HG03025 (cell line): ENCODE measurements around the gene ARID5A.
A peak's percentile ranks its signal among the peaks of the same experiment; 100 is the strongest.

ENCODE experiments used
- ATAC-seq: cut with Tn5 transposase; IDR thresholded peaks from one replicate; pipeline ENCODE4 v1.9.1; 2021; ENCODE audit warnings: mild to moderate bottlenecking, moderate library complexity; ENCODE audit not compliant: unreplicated experiment, low FRiP score

Gene ARID5A

DNA sequence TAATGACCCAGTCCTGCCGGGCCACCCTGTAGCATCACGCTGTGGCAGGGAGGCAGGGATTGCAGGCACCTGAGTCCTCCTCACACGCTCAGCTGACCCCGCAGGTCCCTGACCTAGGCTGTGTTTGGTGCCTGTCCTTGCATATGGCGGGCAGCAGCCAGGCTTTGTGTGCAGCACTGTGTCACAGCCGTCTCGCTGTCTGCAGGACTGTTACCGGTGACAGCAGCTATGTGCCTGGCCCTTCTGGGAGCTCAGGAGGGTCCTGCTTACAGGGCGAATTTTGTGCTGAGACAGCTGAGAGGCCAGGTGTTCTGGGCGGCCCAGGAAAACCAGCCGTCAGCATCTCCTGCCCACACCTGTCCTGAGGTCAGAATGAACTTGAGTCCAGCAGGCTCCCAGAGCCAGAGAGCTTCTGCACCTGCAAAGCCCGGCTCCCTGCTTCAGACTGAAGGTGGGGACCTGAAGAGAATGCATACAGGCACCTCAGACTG, 10.4 kb upstream of the ARID5A start:
- no peak for ATAC-seq

DNA sequence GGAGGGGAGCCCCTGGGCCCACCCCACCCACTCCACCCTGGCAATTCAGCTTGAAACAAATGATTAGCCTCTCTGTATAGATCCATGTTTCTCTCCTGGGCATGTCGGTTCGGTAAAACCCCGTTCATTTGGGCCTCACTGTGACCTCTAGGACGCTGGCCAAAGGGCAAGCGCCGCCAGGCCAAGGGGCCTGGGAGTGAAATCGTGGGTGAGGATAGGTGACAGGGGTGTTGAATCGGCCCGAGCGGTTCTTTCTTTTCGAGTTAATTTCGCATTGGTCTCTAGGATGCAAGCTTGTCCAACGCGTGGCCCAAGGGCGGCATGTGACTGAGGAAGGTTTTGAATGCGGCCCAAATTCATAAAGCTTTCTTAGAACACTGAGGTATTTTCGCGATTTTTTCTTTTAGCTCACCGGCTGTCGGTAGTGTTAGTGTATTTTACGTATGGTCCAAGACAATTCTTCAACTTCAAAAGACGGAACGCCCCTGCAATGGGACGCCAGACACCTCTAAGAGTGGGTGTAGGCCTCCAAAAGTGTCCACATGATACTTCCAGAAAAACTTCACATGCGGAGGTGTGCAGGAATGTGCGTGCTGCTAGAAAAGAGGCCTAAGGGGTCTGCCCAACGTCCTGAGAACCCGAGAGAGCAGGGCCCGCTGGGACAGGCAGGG, 9.8 kb upstream of the ARID5A start:
- no peak for ATAC-seq

DNA sequence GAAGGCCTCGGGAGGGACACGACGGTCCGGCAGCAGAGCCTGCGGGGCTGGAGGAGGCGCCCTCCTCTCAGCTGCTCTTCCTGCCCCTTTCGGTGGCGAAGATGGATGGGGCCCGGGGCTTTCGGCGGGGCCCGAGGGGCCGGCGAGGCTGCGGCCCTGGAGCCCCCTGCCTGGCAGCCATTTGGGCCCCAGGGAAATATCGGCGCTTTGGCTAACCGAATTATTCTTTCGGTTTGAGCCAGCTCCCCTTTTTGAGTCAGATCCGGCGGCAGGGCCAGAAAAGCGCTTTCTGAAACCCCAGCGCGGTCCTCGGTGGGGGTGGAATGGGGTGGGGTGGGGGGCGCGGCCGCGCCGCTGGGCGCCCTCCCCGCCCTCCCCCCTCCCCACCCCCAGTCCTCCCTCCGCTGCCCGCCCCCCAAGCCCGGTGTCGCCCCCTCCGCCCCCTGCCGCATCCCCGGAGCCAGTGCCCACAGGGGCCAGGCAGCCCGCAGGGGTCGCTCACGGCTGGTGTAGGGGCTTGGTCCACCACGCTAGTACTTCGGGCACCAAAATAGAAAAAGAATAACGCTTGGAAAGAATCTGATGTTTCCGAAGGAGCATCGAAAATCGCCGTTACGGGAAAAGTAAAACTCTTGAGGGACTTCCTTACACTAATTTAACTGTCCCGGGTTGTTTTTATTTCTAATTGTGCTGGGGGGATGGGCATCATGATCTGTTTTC, 9.1 kb upstream of the ARID5A start:
- ATAC-seq, result no peak

DNA sequence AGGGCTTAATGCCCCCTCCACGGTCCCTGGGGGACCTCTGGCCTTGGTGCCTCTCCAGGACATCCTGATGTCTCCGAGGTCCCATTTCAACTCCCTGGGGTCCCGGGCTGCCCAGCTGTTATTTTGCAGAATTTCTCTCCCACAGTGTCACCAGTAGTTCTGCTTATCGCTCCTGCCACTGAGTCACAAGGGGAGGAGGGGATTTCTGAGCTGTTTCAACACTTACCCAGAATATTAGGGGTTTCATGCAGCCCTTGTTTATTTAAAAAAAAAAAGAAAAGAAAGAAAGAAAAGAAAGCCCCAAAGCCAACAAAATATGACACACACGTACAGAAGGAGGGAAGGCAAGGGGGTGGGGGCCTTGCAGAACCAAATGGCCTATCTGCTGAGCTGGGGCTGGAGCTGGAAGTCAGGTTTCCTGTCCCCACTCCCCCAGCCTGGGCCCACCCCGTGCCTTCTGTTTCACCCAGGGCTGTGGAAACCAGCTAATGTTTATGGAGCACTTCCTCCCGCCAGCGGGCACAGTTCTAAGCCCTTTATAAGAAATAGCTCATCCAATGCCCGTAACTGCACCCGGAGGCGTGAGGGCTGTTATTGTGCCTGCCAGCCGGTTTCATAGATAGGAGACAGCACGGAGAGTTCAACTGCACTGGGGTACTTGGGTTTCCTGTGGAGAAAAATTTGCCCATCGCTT, 8.4 kb upstream of the ARID5A start:
- ATAC-seq, result no peak

DNA sequence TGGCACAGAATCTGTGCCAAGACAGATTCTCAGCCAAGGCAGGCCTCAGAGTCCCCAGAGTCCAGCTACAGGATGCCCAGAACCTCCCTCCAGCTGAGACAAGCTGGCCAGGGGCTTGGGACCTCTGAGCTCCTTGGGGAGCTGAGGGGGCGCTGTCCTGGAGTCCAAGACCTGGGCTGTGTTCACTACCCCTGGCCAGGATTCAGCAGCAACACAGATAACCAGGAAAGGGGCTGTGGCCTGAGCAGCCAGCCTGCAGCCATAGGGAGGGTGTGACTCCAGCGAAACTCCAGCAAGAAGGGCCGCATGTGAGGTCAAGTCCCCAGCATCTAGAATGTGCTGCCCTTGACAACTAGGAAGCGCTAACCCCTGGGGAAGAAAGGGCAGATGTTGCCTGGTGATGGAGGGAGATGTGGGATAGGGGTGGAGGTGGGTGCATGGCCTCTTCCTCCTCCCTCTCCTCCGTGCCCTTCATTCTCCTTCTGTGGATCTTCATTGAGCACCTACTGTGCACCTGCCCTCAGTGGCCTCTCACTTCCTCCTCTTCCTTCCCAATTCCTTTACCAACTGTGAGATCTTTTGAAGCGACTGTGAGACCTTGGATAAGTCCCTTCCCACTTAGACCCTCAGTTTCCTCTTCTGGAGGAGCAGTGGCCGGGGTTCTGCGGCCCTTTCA, 7.7 kb upstream of the ARID5A start:
- ATAC-seq, result no peak

DNA sequence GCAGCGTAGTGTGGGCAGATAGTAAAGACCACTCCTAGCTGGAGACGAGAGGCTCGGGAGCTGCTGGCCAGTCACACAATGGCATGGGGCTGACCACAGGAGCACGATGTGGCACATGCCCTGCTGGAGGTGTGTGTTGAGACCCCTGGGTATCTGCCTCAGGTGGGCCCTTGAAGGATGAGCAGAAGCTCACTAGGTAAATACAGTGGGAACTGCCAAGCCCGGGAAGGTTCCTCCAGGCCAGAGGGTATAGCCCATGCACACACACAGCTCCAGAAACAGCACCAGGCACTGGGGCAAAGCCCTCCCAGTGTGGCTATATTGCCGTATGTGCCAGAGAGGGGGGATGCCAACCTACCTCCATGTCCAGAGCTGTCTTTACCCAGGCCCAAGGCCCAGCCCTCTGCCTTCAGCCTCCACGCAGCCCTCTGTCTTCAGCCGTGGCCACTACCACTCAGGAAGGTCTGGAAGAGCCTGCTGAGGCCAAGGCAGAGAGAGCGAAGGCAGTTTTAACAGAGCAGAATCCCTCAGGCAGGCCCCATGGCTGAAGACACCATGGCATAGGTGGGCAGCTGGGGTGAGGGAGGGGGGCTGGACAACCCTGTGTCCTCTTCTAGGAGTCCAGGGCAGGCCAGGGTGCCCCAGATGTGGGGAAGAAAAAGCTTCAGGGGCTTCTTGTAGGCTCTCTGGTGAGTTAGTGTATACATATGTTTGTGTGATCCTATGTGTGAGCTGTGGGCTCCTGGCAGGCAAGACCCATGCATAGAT, 7.0 kb upstream of the ARID5A start:
- ATAC-seq, result no peak

DNA sequence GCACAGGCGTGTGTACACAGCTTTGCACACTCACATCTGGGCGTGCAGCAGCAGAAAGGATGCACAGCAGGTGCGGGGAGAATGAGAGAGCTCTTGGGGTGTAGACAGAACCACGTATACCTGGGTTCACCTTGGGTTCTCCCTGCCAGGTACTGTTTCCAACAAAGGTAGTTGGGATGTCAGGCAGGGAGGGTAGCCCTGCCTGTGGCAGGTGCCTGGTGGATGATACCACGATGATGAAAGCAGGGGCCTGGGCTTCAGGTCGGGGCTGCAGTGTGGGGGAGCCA, 6.5 kb upstream of the ARID5A start:
- ATAC-seq, result no peak

DNA sequence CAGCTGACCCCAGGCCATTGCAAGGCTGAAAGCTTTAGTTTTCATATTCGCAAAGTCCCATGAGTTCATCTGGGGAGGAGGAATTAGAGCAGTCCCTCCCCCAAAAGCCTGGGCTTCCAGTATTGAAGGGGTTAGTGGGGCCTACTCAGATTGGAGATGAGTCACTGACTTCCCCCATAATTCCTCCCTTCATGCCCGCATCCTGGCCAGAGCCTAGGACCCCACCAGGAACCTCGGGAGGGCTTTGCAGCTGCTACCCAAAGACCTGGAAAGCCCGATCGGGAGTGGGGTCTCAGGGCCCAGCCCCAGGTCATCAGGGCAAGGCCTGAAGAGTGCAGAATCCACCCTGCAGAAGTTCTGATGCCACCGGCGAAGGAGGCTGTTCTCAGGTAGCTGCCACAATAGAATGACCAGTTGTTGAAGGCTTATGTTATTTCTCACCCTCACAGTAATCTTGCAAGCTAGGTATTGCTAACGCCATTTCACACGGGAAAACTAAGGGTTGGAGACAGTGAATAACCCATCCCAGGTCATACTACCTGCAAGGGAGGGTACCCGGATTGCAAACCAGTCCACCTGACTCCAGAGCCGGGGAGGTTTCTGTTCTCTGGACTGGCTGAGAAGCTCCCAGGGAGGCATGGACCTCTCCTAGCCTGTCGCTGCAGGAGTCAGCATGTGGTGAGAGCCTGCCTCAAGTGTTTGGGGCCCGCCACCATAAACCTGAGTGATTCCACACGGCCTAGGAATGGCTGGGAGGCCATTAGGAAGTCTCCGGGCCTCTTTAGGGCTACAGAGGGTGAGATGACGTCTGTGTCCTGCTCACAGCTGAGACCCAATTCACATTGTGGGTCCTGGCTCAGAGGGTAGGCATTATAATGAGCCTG, 5.8 kb upstream of the ARID5A start:
- no peak for ATAC-seq

DNA sequence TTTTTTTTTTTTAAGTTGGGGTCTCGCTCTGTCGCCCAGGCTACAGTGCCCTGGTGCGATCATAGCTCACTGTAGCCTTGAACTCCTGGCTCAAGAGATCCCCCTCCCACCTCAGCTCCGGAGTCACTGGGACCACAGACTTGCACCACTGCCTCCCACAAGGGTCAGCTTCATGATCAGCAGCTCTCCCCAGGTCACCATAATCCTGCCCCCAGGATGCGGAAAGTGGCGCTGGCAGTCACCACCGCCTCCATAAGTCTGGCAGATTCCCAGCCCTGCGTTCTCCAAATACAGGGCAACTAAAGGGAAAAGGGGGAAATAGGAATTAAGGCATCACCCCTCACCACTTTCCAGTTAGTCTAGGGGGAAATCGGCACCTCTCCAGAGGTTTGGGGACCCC, 5.2 kb upstream of the ARID5A start:
- no peak for ATAC-seq

DNA sequence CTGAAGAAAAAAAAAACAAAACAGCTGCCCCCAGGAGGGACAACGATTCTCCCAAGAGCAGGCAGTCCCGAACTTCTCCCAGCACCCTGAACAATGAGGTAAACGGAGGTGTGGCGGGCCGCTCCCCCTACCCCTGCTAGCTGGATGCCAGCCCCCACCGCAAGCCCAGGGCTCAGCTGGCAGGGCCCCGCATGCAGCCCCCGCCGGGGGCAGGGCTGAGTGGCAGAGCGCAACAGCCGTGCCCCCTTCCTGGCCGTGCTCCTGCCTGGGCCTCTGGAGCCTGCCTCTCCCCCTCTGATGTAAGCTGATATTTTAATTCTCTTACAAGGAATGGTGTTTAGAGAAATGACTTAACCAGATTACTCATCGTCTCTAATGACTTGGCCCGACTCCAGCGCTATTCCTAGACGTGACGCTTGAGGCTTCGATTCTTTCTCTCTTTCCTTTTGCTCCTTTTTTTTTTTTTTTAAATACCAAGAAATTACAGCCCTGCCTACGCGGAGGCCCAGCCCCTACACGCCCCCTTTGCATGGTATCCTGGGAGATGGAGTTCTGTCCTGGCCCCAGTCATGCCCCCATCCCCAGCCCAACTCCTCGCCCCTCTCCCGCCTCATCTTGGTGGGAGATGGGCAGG, 4.6 kb upstream of the ARID5A start:
- no peak for ATAC-seq

DNA sequence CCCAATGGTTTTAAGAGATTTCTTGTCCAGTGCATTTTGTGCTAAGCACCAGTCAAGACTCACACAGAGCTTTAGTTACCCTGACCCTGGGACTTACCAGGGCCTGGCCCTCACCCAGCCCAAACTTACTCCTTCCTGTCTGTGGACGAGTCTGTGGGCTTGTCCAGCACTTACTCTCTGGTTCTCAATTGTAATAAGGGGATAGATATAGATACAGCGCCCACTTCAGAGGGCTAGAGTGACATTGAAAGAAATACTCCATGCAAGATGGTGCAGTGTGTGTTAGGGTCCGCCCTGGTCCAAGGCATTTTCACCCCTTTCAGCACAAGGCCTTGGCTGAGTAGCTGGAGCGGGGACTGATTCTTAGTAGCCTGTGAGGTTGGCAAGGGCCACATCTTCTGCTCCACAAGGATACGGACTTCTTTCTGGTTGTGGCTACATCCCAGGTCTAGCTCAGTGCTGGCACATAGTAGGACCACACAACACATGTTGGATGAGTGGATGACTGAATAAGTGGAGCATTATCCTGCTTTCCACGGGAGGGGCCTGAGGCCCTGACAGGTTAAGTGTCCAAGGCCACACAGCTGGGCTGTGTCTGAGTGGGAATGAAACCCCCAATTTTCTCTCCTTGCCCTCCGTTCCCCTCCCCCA, 3.8 kb upstream of the ARID5A start:
- no peak for ATAC-seq

DNA sequence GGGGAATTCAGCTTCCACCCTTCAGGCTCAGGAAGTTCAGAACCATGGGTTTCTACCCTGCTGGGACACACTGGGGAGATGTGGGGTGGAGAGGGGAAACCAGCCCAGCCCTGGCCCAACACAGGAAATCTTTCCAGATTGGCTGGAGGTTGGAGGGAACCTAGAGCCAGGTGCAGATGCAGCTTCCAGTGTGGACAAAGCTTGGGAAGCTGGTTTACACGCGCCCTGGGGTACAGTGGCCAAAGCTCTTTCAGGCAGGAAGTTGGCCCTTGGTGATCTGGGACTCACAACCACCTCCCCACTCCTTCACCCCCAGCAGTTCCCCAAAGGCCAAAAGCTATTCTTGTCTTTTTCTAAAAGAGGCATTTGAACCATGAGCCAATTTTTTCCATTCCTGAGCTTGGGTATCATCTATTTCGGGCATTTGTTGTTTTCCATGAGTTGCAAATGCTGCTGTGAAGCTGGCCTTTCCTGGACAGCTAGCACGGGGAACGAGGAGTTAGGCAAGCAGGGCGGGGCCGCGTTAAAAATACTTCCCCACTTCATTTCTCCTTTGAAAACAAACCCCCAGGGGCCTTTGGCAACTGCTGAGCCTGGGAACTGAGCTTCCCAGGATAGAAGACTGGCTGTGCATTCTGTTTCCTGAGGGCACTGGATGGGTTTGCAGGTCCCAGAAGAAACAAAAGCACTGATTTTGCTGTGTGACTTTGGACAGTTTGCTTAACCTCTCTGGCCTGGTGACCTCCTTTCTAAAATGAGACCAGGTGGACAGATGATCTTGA, 3.1 kb upstream of the ARID5A start:
- no peak for ATAC-seq

DNA sequence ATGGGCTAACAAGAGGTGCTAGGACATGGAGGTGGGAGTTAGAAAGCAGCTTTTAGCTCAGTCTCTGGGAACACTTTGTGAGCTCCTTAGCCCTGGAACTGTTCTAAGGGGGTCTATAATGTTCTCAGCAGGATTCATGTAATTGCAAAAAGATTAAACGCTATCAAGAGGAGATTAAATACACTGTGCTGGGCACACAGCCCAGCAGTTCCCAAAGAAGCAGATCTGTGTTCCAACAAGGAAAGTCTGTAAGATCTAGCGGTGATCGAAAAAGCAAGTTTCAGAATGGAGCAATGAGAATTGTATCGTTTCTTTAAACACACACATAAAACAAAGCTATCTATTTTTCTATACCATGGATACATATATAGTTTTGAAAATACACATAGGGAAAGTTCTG, 2.4 kb upstream of the ARID5A start:
- ATAC-seq, result no peak

DNA sequence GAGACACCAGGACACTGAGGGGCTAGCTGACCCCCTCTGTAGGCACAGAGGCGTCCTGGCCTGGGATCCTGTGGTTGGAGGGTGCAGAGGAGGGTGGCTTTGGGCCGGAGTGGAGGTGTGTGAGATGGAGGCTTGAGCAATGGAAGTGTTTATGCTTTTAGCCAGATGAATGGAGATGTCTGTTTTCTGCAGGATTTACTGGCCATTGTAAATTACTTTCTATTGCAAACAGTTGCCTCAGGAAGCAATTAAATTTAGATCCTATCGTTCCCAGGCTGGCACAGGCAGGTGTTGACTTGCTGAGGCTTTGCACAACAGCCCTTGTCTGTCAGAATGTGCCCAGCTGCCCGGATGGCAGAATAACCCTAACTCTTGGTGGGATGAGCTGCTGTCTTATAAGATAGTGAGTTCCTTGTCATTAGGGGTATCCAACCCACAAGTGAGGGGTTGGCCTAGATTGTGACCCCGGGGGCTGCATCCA, 1.8 kb upstream of the ARID5A start:
- ATAC-seq, result no peak

DNA sequence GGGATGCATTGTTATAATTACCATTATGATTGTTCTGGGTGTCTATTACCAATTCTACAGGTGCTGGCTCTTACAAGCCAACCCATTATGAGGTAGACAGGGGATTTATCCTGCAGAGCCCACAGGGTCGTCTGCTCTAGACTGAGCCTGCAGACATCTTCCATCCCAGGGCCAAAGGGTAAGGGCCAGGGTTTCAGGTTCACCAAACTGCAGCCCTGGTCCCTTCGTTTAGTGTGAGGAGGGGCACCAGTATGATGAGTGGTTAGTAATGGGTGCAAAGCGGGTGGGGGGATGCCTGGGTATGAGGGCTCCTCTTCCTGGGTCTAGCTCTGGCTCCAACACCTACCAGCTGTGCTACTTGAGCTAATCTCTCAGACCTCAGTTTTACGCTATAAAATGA, 1.2 kb upstream of the ARID5A start:
- no peak for ATAC-seq

DNA sequence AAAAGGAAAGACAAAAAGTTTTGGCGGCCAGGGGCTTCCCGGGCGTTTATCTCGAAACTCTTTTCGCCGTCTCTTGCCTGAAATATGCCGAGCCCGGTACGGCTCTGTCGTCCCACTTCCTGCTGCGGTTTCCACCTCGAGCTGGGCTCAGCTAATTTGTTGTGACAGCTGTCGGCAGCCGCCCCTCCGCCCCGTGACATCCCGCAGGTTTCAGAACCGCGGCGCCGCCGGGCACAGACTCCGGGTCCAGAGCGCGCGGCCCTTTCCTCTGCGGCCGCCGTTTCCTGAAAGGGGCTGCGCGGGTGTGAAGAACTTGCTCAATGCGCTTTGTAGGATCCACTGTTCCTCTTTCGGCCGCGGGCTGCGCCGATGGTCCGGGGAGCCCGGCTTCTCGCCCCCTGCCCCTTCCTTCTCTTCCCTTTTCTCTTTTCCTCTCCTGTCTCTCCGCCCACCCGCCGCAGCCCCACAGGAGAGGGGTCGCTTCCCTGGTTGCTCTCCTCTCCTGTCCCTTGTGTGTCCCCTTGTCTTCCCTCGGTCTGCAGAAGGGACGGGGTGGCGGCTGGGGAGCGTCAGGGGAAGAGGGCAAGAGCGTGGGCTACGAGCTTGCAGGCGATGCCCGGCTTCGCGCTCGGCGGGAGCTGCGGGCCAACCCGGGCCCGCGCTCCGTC, 648 bp downstream of the ARID5A start:
- peak; percentile 56 for ATAC-seq
